ENCODE data around the gene ANO8. TPM values are rescaled to one million over a fixed set of nuclear protein-coding genes. Genes with fewer than 3 reads are reported as not detected.
A peak's percentile ranks its signal among the peaks of the same experiment; 100 is the strongest.

ANO8 gene
- total and polyA plus RNA-seq, 2 of the 8 experiments (the other 6 are each of a cell fraction or from before 2014, with no cell fraction given), result 9.5 to 20.7 TPM

DNA sequence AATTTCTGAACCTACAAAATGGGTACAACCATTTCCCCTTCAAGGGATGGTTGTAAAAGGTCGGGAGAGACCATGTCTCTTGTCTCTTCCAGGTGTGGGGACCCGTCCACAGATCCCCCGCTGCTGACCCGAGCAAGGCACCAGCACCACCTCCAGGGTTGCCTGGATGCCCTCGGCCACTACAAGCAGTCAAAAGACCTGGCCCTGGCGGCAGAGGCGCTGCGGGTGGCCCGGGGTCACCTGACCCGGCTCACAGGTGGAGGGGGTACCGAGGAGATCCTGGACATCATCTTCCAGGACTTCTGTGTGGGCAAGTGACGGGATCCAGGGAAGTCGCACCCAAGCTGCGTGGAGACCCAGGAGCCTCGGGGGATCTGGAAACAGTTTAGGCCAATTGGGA, 6.7 kb upstream of the ANO8 start:
- Histone ChIP-seq H3K23ac (ENCODE audit: insufficient read length) (no peak overlapping the region), H2AFZ (ENCODE audit: low read length) (no peak overlapping the region), H3K4me2 (ENCODE audit: insufficient read depth in 1 of 2, low read depth in 2 of 2, low read length in 2 of 2) (peak overlapping the region; percentile 17 to 71; a peak in 1 of 4 replicates), H4K8ac (ENCODE audit: extremely low read depth, insufficient read depth, low read length) (no peak overlapping the region), H3K18ac (ENCODE audit: extremely low read depth, low read length) (no peak overlapping the region), H3K36me3 (ENCODE audit: control insufficient read depth in 2 of 4, insufficient read depth in 4 of 4, low read length in 3 of 4) (peaks cover 0 to 3% (median 0%) of the 10 kb centered on the region in 4 experiments; a peak in 1 of 8 replicates), H3K4me3 (ENCODE audit: extremely low read depth in 1 of 4, insufficient read depth in 2 of 4, low read depth in 3 of 4, low read length in 4 of 4) (peak overlapping the region in 1 of 4 experiments; percentile 49; a peak in 2 of 8 replicates), H3K79me2 (ENCODE audit: control insufficient read depth in 1 of 2, insufficient read depth in 2 of 2, low read length in 2 of 2) (no peaks in the 10 kb centered on the region), H3K56ac (replicated peaks; ENCODE audit: insufficient read length, low read depth, low read length) (no peak overlapping the region), H3K27ac (ENCODE audit: low read depth, low read length) (no peak overlapping the region), H2BK20ac (ENCODE audit: low read length) (no peak overlapping the region), H4K91ac (replicated peaks; ENCODE audit: insufficient read length, low read length) (no peak overlapping the region), H2BK120ac (replicated peaks; ENCODE audit: low read depth, low read length) (no peak overlapping the region), H3K23me2 (ENCODE audit: low read depth, low read length) (peaks cover 14% of the 10 kb centered on the region), H3K14ac (ENCODE audit: insufficient read length) (no peak overlapping the region), H3K4ac (replicated peaks; ENCODE audit: insufficient read length, low read depth, low read length) (no peak overlapping the region), H3K9ac (replicated peaks in 1 of 4; ENCODE audit: extremely low read depth in 1 of 4, low read depth in 3 of 4, low read length in 3 of 4) (no peak overlapping the region; a peak in 1 of 7 replicates), H3K4me1 (replicated peaks in 1 of 4; ENCODE audit: control insufficient read depth in 3 of 4, insufficient read depth in 4 of 4, low read length in 3 of 4) (peaks cover 0 to 25% (median 19%) of the 10 kb centered on the region in 4 experiments; a peak in 5 of 7 replicates), H2AK5ac (ENCODE audit: low read depth, low read length) (no peak overlapping the region), H3K27me3 (replicated peaks in 1 of 4; ENCODE audit: control insufficient read depth in 3 of 4, extremely low read depth in 1 of 4, insufficient read depth in 3 of 4, low read length in 3 of 4) (no peaks in the 10 kb centered on the region), H2BK5ac (ENCODE audit: low read depth, low read length) (0 out of 2 replicates have a peak overlapping the region, but pooled peaks have one; percentile 75), H3K9me3 (ENCODE audit: insufficient read depth in 2 of 2, low read depth in 1 of 2, low read length in 1 of 2) (no peaks in the 10 kb centered on the region), H2BK15ac (ENCODE audit: low read length) (no peak overlapping the region), H4K5ac (ENCODE audit: insufficient read length, low read depth, low read length) (no peak overlapping the region), H2BK12ac (ENCODE audit: low read depth, low read length) (no peak overlapping the region), H3K79me1 (ENCODE audit: low read depth, low read length) (peaks cover 3% of the 10 kb centered on the region), H4K20me1 (replicated peaks in 1 of 2; ENCODE audit: control insufficient read depth in 1 of 2, insufficient read depth in 2 of 2, low read length in 2 of 2) (peaks cover 0 to 2% of the 10 kb centered on the region in 2 experiments)
- CTCF ChIA-PET (ENCODE audit: partially characterized antibody), result interaction anchor here (0.5 to 13.5 kb wide), 6 partner anchors 11 to 263 kb away, joined by 3 to 153 read pairs (median 4); partner anchors contain the start of gene CCDC194
- FAIRE-seq (no peak), DNase-seq (ENCODE audit: low read depth in 1 of 2, low spot score in 2 of 2) (no peak)
- 87% methylated on average over 14 of the region's 15 CpGs; no CpG with 5 or more reads in 1 of the 2 experiments for WGBS, 2 experiments (ENCODE audit: extremely low coverage in 1 of 2, insufficient coverage in 1 of 2, insufficient read length in 1 of 2, insufficient replicate concordance in 2 of 2, low coverage in 1 of 2, low lambda C conversion rate in 2 of 2, missing lambda C conversion rate in 1 of 2)
- POLR2A ChIA-PET (ENCODE audit: partially characterized antibody), result interaction anchor here (0.6 to 13.5 kb wide), 3 partner anchors 16 to 84 kb away, joined by 3 to 100 read pairs (median 4); no protein-coding TSS in a partner anchor
- TF ChIP-seq CEBPB (IDR thresholded peaks at IDR 0.05; ENCODE audit: low read depth, low read length) (no peak), RAD21 (IDR thresholded peaks at IDR 0.05 in 1 of 2, conservative IDR thresholded peaks at IDR 0.05 in 1 of 2; ENCODE audit: low read depth in 2 of 2, low read length in 2 of 2) (no peak), EP300 (IDR thresholded peaks at IDR 0.05; ENCODE audit: borderline replicate concordance in 1 of 2, low read depth in 2 of 2, low read length in 2 of 2) (no peak), TEAD4 (IDR thresholded peaks at IDR 0.05; ENCODE audit: low read depth, low read length) (no peak), SIN3A (conservative IDR thresholded peaks at IDR 0.05 in 1 of 2, IDR thresholded peaks at IDR 0.05 in 1 of 2; ENCODE audit: low read depth in 1 of 2, low read length in 2 of 2) (no peak), ATF2 (IDR thresholded peaks at IDR 0.05; ENCODE audit: low read length) (no peak), TAF1 (IDR thresholded peaks at IDR 0.05; ENCODE audit: low read depth, low read length) (no peak), GABPA (IDR thresholded peaks at IDR 0.05; ENCODE audit: borderline replicate concordance, insufficient read depth, low read length) (no peak)
- TF ChIP-seq, protein P1, sequence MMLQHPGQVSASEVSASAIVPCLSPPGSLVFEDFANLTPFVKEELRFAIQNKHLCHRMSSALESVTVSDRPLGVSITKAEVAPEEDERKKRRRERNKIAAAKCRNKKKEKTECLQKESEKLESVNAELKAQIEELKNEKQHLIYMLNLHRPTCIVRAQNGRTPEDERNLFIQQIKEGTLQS (IDR thresholded peaks at IDR 0.05; ENCODE audit: insufficient read depth, low read depth, low read length), result no peak

All from H1 (cell line).